GM10248 (cell line): ENCODE results near the gene PNPLA6.

Experiments used
- CTCF ChIA-PET: fragments of 300-600 bp; sonication (Branson Sonifier 250); formaldehyde crosslinking; extraction: SDS; loops from one replicate; lab custom pipeline; 2021; ENCODE audit warnings: antibody characterized with exemption; lab: Yijun Ruan, JAX
- POLR2A ChIA-PET: fragments of 350-650 bp; sonication (Branson Sonifier 250); formaldehyde crosslinking; extraction: SDS; loops from one replicate; lab custom pipeline; 2020; ENCODE audit warnings: antibody characterized with exemption; lab: Yijun Ruan, JAX
- DNase-seq: peaks from one replicate; pipeline ENCODE4 v3.0.0; 2012; ENCODE audit errors: extremely low spot score
- TF ChIP-seq, protein P1 (sequence below): IDR thresholded peaks from 2 replicates; pipeline ENCODE4 v1.5.1; 2012; ENCODE audit warnings: mild to moderate bottlenecking, low read depth; ENCODE audit errors: extremely low read depth, missing control alignments, control extremely low read depth

PNPLA6 gene

DNA sequence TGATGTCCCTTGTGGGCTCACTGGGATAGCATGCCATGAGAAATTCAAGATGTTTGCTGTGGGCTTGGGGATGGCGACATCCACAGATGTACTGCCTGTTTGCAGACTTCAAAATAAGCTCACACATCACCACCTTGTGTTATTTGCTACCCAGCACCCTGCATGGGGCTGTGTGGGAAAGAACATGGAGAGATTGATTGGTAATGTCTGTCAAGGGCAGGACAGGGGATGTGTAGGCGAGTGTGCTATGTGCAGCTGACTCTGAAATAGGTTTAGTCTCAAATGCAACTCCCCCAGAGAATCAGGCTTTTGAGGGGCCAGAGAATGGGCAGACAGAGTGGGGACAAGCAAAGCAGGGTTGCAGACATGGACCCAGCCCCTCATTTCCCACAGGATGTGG is 24.7 kb downstream of the PNPLA6 start:
- TF ChIP-seq, protein P1, sequence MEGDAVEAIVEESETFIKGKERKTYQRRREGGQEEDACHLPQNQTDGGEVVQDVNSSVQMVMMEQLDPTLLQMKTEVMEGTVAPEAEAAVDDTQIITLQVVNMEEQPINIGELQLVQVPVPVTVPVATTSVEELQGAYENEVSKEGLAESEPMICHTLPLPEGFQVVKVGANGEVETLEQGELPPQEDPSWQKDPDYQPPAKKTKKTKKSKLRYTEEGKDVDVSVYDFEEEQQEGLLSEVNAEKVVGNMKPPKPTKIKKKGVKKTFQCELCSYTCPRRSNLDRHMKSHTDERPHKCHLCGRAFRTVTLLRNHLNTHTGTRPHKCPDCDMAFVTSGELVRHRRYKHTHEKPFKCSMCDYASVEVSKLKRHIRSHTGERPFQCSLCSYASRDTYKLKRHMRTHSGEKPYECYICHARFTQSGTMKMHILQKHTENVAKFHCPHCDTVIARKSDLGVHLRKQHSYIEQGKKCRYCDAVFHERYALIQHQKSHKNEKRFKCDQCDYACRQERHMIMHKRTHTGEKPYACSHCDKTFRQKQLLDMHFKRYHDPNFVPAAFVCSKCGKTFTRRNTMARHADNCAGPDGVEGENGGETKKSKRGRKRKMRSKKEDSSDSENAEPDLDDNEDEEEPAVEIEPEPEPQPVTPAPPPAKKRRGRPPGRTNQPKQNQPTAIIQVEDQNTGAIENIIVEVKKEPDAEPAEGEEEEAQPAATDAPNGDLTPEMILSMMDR: no peak
- POLR2A ChIA-PET: no interaction called here
- no peak for DNase-seq
- CTCF ChIA-PET: interaction anchor here (0.8 to 2.6 kb wide), 3 partner anchors 8 to 193 kb away, joined by 3 to 22 read pairs (median 4); no protein-coding TSS in a partner anchor

DNA sequence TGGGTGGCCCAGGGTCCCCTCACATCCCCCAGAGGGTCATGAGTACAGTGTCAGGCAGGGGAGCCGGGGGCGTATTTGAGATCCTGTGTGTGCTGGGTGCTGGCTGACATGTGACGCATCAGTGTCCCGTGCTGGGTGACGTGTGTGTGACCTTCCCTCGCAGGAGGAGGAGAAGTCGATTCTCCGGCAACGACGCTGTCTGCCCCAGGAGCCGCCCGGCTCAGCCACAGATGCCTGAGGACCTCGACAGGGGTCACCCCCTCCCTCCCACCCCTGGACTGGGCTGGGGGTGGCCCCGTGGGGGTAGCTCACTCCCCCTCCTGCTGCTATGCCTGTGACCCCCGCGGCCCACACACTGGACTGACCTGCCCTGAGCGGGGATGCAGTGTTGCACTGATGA is 25.8 kb downstream of the PNPLA6 start:
- CTCF ChIA-PET: no interaction called here
- POLR2A ChIA-PET: no interaction called here
- peak; percentile 13 for DNase-seq
- TF ChIP-seq, protein P1: no peak

DNA sequence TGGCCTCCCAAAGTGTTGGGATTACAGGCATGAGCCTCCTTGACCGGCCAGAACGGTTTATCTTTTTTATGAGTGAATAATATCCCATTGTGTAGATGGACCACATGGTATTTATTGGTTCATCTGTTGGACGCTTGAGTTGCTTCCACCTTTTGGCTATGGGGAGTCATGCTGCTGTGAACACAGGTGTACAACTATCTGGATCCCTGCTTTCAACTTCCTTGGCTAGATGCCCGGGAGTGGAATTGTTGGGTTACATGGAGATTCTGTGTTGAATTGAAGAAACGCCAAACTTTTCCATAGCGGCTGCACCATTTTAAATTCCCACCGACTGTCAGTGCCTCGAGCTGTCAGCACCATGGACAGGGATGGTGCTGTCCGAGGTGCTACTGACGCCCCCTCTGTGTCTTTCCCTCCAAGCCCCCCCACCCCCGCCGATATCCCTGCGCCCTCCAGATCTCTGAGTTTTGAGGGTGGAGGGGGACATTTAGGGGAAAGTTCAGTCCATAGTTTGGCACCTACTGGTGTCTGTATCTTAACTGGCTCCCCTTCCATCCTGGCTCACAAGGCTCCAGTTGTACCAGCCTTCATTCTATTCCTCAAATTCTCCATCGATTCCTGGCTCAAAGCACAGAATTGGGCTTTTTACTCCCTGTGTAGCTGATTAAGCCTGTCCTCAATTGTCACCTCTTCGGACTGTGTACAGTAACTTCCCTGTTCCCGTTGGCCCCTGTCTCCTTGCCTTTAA is 27.3 kb downstream of the PNPLA6 start:
- POLR2A ChIA-PET: interaction anchor here (0.7 kb wide), 1 partner anchor 10 kb away, joined by 3 read pairs; no protein-coding TSS in a partner anchor
- CTCF ChIA-PET: interaction anchor here (1.9 kb wide), 1 partner anchor 92 kb away, joined by 4 read pairs; no protein-coding TSS in a partner anchor
- TF ChIP-seq, protein P1: no peak
- peak; percentile 11 for DNase-seq

DNA sequence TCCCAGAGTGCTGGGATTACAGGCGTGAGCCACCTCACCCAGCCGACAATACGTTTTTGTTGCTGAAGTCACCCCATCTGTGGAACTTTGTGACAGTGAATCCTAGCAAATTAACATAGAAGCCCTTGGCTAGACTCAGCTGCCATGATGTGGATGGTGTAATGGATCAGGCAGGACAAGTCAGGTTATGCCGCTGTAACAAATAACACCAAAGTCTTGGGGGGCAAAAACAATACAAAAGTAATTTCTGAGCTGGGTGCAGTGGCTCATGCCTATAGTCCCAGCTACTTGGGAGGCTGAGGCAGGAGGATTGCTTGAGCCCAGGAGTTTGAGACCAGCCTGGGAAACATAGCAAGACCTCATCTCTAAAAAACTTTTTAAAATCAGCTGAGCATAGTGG is 29.3 kb downstream of the PNPLA6 start:
- ChIA-PET CTCF (interaction anchor here (0.8 to 2.0 kb wide), 4 partner anchors 88 to 240 kb away, joined by 3 to 10 read pairs (median 4); partner anchors contain the start of gene TRAPPC5), POLR2A (no interaction called here)
- DNase-seq: no peak
- TF ChIP-seq, protein P1: no peak

DNA sequence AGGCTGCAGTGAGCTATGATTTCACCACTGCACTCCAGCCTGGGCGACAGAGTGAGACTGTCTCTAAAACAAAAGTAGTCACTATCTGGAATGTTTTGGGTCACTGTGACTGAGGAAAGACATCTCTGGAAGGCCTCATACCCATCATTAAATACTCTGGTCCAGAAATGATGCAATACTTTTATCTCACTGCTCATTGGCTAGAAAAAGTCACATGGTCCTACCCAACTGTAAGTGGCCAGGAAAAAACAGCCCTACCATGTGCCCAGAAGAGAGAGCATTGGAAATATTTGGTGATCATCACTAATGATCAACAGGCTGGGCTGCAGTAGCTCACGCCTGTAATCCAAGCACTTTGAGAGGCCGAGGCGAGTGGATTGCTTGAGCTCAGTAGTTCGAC is 29.8 kb downstream of the PNPLA6 start:
- no peak for DNase-seq
- TF ChIP-seq, protein P1: no peak
- CTCF ChIA-PET: interaction anchor here (0.8 to 2.0 kb wide), 5 partner anchors 58 to 239 kb away, joined by 3 to 10 read pairs (median 3); partner anchors contain the start of gene TRAPPC5
- POLR2A ChIA-PET: no interaction called here

DNA sequence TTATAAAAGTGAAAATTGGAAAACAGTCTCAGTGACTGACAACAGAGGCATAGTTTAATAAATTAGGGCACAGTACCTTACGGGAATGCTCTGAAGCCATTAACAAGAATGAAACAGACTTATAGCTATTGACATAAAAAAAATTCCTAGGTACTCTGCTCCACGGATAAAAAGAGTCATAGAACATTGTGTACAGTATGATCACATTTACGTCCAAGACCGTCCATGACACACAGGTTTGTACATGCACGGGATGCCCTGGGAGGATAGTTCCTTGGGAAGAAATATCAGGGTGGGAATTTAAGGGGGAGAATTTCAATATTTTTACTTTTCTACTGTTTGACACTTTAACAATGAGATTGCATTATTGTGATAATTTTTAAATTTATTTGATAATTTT is 35.2 kb downstream of the PNPLA6 start:
- ChIA-PET POLR2A (no interaction called here), CTCF (interaction anchor here (1.4 kb wide), 1 partner anchor 110 kb away, joined by 3 read pairs; the partner anchor contains the start of gene TRAPPC5)
- DNase-seq: no peak
- TF ChIP-seq, protein P1: no peak
